Measurements from ENCODE around the gene TCP11.
A peak's percentile ranks its signal among the peaks of the same experiment; 100 is the strongest.

The TCP11 gene

DNA sequence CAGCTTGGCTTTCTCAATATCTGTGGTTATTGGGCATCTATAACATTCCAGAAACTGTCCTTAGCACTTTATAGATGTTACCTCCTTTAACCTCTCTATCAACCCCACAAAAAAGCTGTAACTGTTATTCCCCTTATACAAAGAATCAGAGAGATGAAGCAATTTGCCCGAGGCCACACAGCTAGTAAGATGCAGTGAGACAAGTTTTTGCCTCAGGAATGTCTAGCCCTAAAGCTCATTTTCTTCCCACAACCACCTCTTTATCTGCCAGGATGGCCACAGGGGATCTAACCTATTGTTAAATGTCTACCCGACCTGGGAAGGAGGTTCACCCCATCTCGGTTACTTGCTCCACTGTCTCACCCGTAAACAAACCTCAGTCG lies 31.9 kb upstream of the TCP11 start:
- DNase-seq (ENCODE audit: low spot score), result no peak

DNA sequence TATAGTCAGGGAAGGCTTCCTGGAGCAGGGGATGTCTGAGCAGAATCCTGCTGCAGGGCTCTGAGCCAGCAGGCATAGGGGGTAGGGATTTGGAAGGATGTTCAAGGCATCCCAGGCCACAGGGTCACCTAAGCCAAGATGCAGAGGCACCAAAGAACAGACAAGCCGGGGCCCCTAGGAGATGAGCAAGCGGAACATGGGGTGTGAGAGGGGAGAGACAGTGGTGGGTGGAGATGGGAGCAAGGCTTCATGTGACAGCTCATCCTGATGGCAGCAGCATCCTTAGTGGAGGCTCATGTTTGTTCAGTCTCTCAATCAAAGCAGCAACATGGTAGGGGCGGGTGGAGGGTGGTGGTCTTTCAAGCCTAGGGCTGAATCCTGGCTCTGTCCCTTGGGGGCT lies 29.8 kb upstream of the TCP11 start:
- DNase-seq (ENCODE audit: low spot score), result no peak

GRCh38 chr6:35170166-35170565 lies 29.0 kb upstream of the TCP11 start:
- DNase-seq (ENCODE audit: low spot score), result peak; percentile 74

DNA sequence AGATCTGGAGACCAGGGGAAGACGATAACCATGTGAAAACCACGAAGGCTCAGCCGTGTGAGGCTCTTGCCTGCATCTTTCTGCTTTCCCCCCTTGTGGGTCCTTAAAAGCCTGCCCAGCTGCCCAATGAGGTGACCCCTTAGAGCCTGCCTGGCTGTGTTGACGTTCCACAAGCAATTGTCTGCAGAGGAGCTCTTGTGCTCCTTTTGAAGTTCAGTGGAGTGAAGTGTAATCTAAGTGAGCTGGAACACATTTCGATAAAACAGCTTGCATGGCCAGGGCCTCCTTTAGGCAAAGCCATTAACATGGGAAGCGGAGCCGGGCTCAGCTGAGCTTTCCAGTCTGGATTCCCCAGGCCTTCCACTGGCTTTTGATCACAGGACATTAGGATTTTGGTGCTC lies 27.3 kb upstream of the TCP11 start:
- no peak for DNase-seq (ENCODE audit: low spot score)

DNA sequence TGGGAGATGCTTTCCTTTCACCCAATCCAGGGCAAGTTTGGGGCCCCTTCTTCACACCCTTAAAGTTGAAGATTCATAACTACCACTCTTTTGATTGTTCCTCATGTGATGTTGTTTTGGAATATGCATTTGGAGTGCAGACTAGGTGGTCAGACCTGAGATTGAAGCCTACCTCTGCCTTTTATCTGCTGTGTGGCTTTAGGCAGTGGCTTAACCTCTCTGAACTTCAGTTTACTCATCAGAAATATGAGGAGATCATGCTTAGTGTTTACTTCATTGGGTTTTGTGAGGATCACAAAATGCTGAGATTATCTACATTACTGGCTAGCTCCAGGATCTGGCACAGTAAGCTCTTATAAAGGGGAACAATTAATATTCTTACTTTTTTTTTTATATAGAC lies 26.4 kb upstream of the TCP11 start:
- no peak for DNase-seq (ENCODE audit: low spot score)

DNA sequence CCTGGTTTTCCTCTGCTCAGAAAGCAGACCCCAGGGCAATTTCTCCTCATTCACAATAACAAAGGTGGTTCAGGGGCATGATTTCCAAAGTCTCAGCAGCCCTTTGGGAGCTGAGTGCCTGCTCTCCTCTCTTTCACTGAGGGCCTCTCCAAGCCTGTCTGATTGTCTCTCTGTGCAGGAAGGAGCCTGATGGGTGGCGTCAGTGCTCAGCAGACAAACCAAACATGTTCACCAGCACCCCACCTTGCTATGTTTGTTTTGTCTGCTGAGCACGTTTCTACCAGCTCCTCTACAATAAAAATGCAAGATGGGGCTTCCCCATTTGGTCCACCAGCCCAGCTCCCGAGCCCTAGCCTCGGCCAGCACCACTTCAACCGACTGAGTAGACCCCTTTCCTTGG lies 25.4 kb upstream of the TCP11 start:
- DNase-seq (ENCODE audit: low spot score), result no peak

- DNase-seq (ENCODE audit: low spot score), result no peak
Measured at GRCh38 chr6:35166116-35166515, 25.0 kb upstream of the TCP11 start.

DNA sequence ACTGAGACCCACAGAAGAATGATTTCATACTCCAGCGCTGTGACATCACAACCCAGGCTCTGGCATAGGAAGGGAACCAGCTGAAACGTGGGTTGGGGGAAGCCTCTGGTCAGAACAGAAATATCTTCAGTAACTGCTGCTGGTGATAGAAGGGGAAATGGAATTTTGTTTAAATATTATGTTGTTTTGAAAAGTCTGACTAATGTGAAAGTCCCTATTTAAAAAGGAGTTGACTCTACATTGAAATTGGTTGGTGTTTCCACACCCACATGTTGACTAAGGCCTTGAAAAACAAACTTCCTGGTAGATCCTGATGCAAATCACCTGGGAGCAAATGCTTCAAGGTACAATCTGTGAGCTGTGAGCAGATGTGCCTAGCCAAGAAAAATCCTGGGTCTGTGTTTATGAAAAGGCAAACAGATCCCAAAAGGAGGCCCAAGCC lies 24.5 kb upstream of the TCP11 start:
- DNase-seq (ENCODE audit: low spot score), result no peak

DNA sequence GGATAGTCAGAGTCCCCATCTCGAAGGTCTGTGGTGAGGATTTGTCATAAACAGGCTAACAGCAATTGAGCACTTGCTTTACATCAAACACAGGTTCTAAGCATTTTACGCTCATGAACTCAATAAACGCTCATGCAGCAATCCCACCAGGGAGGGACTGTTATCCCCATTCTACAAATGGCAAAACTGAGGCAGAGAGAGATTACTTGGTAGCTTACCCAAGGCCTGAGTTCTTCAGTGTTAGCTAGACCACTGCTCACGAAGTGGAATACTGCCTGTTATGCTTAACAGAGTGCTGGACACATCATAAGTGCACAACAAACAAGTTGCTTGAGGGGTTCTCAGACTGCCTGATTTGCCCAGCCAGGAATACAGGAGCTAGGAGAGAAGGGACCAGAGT lies 23.7 kb upstream of the TCP11 start:
- DNase-seq (ENCODE audit: low spot score), result no peak

- DNase-seq (ENCODE audit: low spot score), result no peak
Measured at GRCh38 chr6:35164277-35164676, 23.1 kb upstream of the TCP11 start.

DNA sequence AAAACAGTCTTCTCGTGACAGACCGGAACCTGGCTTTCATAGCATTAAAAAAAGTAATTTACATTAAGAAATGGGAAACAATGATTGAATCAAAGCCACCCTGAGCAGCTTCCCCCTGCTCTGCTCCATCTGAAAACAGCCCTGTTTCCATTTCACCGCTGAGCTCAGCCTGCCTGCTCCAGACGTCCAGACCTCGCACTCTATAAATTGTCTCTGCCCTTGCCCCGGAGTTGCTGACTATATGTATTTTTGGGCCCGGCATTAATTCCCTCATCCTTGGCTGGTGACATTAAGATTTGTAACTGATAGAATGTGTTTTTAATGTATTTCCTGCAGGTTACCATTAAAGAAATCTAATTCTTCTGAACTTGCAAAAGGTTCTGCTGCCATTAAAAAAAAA lies 22.7 kb upstream of the TCP11 start:
- DNase-seq (ENCODE audit: low spot score), result no peak

- no peak for DNase-seq (ENCODE audit: low spot score)
Measured at GRCh38 chr6:35161776-35162607, 20.9 kb upstream of the TCP11 start.

- DNase-seq (ENCODE audit: low spot score), result no peak
Measured at GRCh38 chr6:35161266-35161665, 20.1 kb upstream of the TCP11 start.

DNA sequence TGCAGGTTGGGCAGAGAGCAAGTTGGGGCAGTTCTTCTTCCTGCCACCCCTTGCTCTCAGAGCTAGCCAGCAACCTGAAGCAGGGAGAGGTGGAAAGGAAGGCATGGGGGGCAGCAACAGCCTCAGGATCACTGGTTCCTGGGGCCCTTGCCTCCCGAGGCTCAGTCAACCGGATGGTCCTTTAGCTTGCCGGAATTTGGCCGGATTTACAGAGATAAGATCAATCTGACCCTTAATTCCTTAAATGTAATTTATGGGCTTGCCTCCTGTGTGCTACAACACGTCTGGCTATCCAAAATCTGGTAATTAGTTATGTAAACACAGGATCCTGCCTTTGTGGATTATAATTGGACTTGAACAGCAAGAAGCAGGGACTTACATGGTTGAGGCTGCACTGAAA lies 19.5 kb upstream of the TCP11 start:
- DNase-seq (ENCODE audit: low spot score), result no peak

DNA sequence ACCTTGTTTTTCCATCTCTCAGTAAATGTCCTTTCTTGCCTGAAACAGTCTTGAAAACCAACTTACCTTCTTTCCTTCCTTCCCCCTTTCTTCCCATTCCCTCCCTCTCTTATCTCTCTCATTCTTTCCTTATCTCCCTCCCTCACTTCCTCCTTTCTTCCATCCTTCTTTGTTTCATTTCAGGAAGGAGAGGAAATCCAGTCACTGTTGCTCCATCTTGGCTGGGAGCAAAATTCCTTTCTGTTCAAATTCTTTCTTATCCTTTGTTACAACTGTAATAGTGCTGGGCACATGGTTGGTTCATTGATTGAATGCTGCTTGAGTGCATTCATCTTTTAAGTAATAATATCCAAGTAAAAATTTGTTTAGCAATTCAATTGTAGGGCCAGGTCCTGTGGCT lies 17.4 kb upstream of the TCP11 start:
- DNase-seq (ENCODE audit: low spot score), result no peak

DNA sequence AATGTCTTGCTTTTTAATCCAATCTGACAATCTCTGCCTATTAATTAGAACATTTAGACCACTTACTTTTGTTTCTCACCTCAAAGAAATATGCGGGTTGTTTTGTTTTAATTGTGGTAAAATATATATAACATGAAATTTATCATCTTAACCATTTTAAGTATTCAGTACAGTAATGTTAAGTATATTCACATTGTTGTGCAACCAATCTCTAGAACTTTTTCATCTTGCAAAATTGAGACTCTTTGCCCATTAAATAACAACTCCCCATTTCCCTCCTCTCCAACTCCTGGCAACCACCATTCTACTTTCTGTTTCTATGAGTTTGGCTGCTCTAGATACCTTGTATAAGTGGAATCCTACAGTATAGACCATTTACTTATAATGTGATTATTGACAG lies 13.8 kb upstream of the TCP11 start:
- DNase-seq (ENCODE audit: low spot score), result no peak

DNA sequence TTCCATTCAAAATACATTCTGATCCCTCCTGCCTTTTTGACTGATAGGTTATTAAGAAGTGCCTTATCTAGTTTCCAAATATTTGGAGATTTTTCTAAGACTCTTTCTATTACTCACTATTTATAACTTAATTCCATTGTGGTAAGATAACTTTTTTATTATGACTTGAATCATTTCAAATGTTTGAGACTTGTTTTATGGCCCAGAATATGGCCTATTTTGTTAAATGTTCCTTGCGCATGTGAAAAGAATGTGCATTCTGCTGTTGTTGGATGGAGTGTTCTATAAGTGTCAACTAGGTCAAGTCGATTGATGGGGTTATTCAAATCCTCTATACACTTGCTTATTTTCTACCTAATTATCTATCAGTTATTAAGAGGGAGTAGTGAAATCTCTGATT lies 13.1 kb upstream of the TCP11 start:
- DNase-seq (ENCODE audit: low spot score), result no peak

DNA sequence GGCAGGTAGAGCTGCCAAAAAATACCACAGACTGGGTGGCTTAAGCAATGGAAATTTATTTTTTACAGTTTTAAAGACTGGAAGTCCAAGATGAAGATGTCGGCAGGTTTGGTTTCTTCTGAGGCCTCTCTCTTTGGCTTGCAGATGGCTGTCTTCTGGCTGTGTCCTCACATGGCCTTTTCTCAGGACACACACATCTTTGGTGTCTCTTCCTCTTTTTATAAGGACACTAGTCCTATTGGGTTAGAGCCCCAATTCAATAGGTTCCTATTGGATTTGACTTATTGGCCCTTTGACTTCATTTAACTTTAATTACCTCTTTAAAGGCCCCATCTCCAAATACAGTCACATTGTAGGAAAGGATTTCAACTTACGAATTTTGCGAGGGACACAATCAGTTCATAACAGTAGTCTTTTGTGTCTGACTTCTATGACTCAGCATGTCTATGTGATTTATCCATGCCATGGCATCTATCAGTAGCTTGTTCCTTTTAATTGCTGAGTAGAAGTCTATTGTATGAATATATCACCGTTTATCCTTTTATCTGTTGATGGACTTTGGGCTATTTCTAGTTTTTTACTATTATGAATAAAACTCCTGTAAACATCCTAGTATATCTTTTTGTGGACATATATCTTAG lies 11.0 kb upstream of the TCP11 start:
- DNase-seq (ENCODE audit: low spot score), result no peak

DNA sequence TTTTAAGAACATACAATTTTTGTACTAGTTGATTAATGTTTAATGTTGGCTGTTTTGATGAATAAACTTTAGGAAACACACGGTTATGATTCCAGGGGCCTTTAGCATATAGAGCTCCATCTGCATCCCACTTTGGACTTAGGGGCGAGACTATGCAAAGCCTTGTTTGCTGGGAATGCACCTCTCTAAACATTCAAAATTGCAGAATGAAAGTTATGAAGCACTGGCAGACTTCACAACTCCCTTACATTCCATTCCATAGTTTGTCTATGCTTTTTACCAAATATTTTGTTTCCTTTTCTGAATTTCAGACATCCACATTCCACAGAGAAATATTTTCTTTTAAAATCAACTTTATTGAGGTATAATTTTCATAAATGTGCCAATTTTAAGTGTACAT lies 10.3 kb upstream of the TCP11 start:
- DNase-seq (ENCODE audit: low spot score), result no peak

GRCh38 chr6:35149891-35150566 lies 8.9 kb upstream of the TCP11 start:
- DNase-seq (ENCODE audit: low spot score), result no peak

DNA sequence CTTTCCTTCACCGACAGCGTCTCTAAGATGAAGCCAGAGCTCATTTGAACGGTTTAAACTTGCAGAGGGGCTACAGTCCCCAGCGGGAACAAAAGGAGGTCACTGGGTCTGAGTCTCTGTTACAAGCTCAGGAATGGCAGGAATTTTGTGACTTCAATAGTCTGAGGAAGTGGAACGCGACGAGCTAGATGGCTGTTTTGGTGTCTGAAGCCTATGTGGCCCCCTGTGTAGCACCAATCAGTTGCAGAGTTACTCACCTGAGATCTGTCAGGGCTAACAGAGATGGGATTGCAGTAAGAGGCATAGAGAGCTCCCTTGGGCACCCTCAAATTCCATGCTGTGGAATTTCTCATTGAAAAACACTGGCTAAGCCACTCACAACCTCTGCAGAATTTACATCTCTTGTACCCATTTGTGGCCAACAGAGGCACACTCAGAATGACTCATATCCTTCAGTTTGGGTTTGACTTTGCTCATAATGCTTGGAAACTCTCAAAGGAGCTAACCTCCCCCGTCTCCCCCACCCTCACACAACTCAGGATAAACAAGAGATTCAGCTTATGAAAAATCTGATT lies 7.1 kb upstream of the TCP11 start:
- peak; percentile 30 for DNase-seq (ENCODE audit: low spot score)

DNA sequence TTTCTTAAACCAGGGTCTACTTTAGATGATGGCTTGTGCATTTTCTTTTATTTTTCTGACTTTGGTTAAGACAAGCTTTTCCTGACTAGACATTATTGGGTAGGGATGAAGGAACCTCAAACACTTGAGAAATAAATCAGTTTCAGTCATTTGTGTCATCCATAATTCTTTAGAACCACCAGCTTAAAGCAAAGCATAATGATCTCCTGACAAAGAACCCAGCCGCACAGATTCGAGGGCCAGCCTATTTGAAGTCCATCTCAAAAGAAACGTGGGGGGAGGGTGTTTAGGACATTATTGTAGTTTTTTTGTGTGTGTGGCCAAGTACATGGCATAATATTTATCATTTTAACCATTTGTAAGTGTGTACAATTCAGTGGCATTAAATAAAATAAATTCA lies 6.3 kb upstream of the TCP11 start:
- DNase-seq (ENCODE audit: low spot score), result no peak

- DNase-seq (ENCODE audit: low spot score), result no peak
Measured at GRCh38 chr6:35147026-35147425, 5.9 kb upstream of the TCP11 start.
